K562 (cell line): Measurements from ENCODE around the gene HOXC10. TPM values are rescaled to one million over a fixed set of nuclear protein-coding genes. Genes with fewer than 3 reads are reported as not detected.

Experiments
- ATAC-seq: fragments of 200-7000 bp; cut with Tn5 transposase; 3 replicates; pipeline ENCODE4 v1.9.1; 2020; ENCODE audit warnings: moderate library complexity
- BruUV-seq: library from RNA; stranded (reverse); fragments of 400-500 nt; replicated peaks from 2 replicates; lab custom pipeline; 2021; lab: Mats Ljungman, UMichigan
- CTCF ChIA-PET: fragments of 300-600 bp; formaldehyde crosslinking; extraction: SDS; loops from one replicate; lab custom pipeline; 2021; ENCODE audit warnings: low intra/inter-chr PET ratio; lab: Yijun Ruan, JAX
- POLR2A ChIA-PET: fragments of 300-600, 350-650 bp; sonication (Branson Sonifier 250); formaldehyde crosslinking; extraction: SDS; loops from one replicate; lab custom pipeline; 2021; ENCODE audit warnings: antibody characterized with exemption, inconsistent platforms; lab: Yijun Ruan, JAX
- DNase-seq, 4 experiments: peaks; one replicate each; pipeline versions ENCODE4 v3.0.0 to v3.0.0-alpha.2; 2011 to 2018; ENCODE audit warnings: low spot score in 3 of 4, mixed read lengths in 3 of 4; ENCODE audit errors: extremely low read depth in 1 of 4
- FAIRE-seq: peaks from 2 replicates; lab custom pipeline; 2011; peaks lifted over from hg19 to GRCh38; lab: Jason Lieb, UNC
- H2AFZ ChIP-seq: 2 replicates; pipeline ENCODE4 v1.6.0; 2011; ENCODE audit warnings: low read depth, low read length, control low read depth, inconsistent platforms
- H3K27ac ChIP-seq: fragments of 200-600 bp; 3 replicates; pipeline ENCODE4 v1.8.0; 2011; ENCODE audit warnings: low read depth, mild to moderate bottlenecking, control low read depth, inconsistent platforms, low read length, moderate library complexity, mixed read lengths; ENCODE audit errors: extremely low read depth
- H3K27me3 ChIP-seq, 2 experiments: fragments of 300-600 bp in 1 of 2; 2 replicates in 1 of 2; 3 replicates in 1 of 2; pipeline versions ENCODE4 v1.6.0 to v1.8.0; 2011; ENCODE audit warnings: inconsistent platforms in 2 of 2, low read length in 2 of 2, mild to moderate bottlenecking in 1 of 2, mixed read lengths in 1 of 2, moderate library complexity in 1 of 2; ENCODE audit not compliant: control insufficient read depth in 2 of 2, insufficient read depth in 2 of 2
- H3K36me3 ChIP-seq: fragments of 300-600 bp; 3 replicates; pipeline ENCODE4 v1.8.0; 2011; ENCODE audit warnings: mild to moderate bottlenecking, low read length, inconsistent platforms; ENCODE audit not compliant: control insufficient read depth, insufficient read depth
- H3K4me1 ChIP-seq, 2 experiments: fragments of 200-600 bp in 1 of 2; replicated peaks in 1 of 2; 2 replicates in 1 of 2; 3 replicates in 1 of 2; pipeline versions ENCODE4 v1.5.1 to v1.8.0; 2011; ENCODE audit warnings: inconsistent platforms in 2 of 2, low read length in 2 of 2, mild to moderate bottlenecking in 1 of 2, mixed read lengths in 1 of 2, moderate library complexity in 1 of 2; ENCODE audit not compliant: control insufficient read depth in 2 of 2, insufficient read depth in 2 of 2
- H3K4me2 ChIP-seq: 2 replicates; pipeline ENCODE4 v1.6.1; 2011; ENCODE audit warnings: low read length, control low read depth, inconsistent platforms, mixed read lengths; ENCODE audit not compliant: insufficient read depth
- H3K4me3 ChIP-seq: fragments of 200-600 bp; sonication (generic), shearing (Covaris generic); 2 replicates; pipeline ENCODE4 v1.5.1; 2016; ENCODE audit warnings: control low read depth, inconsistent platforms
- H3K79me2 ChIP-seq: fragments of 200-600 bp; 3 replicates; pipeline ENCODE4 v1.8.0; 2011; ENCODE audit warnings: low read length, inconsistent platforms; ENCODE audit not compliant: control insufficient read depth, insufficient read depth
- H3K9ac ChIP-seq, 2 experiments: 2 replicates each; pipeline versions ENCODE4 v1.6.0 to v1.6.1; 2011; ENCODE audit warnings: low read depth in 2 of 2, low read length in 2 of 2, control low read depth in 1 of 2, inconsistent platforms in 1 of 2, mild to moderate bottlenecking in 1 of 2, mixed read lengths in 1 of 2; ENCODE audit not compliant: insufficient read depth in 1 of 2
- H3K9me1 ChIP-seq: one replicate; pipeline ENCODE4 v1.6.0; 2011; ENCODE audit warnings: inconsistent platforms, mild to moderate bottlenecking, low read length, moderate library complexity; ENCODE audit not compliant: control insufficient read depth, insufficient read depth
- H3K9me3 ChIP-seq: replicated peaks from 2 replicates; pipeline ENCODE4 v1.5.1; 2011; ENCODE audit warnings: low read depth, low read length, inconsistent platforms; ENCODE audit not compliant: control insufficient read depth, insufficient read depth
- H4K20me1 ChIP-seq: replicated peaks from 2 replicates; pipeline ENCODE4 v1.6.1; 2011; ENCODE audit warnings: low read length, inconsistent platforms, mixed read lengths; ENCODE audit not compliant: control insufficient read depth, insufficient read depth
- ELF4 ChIP-seq: fragments of 450-650 bp; formaldehyde crosslinking; IDR thresholded peaks from 2 replicates; pipeline ENCODE4 v1.4.0; 2022; ENCODE audit warnings: missing genetic modification characterization
- KDM1A ChIP-seq, 2 experiments: fragments of 450-650 bp; IDR thresholded peaks; 2 replicates each; pipeline ENCODE4 v1.6.1; 2016; ENCODE audit warnings: mild to moderate bottlenecking in 2 of 2
- ZBTB5 ChIP-seq: fragments of 450-650 bp; IDR thresholded peaks from 2 replicates; pipeline ENCODE4 v1.6.1; 2017; ENCODE audit warnings: antibody characterized with exemption
- ZNF512 ChIP-seq: IDR thresholded peaks from 2 replicates; pipeline ENCODE4 v1.6.1; 2016; ENCODE audit warnings: missing genetic modification characterization, missing compliant biosample characterization
- WGBS: fragments of 100-300 bp; shearing (Covaris generic); methylation state at CpG from one replicate; pipeline ENCODE4 v1.1.6; 2016; ENCODE audit warnings: low coverage, mixed read lengths; ENCODE audit not compliant: insufficient coverage; ENCODE audit errors: missing lambda C conversion rate; 5-methylcytosine and 5-hydroxymethylcytosine counted together
- in situ Hi-C: fragments of 300-500 bp; cut with MboI; formaldehyde crosslinking; loops from 4 replicates; pipeline ENCODE4 v1.15.0; 2018; ENCODE audit warnings: inconsistent platforms, mixed read lengths
- intact Hi-C: fragments of 100-400 bp; cut with micrococcal nuclease; formaldehyde crosslinking; loops from 2 replicates; pipeline ENCODE4 v1.14.2; 2022
- polyA plus RNA-seq, 8 experiments: library from polyadenylated mRNA; depleted of rRNA in 4 of 8; stranded (reverse) in 5 of 8; unstranded in 3 of 8; fragments of >200 nt; fragmentation: Nextera tagmentation in 2 of 8; fragmentation: Illumina TruSeq in 1 of 8; extraction: Ambion mirVana in 2 of 8; extraction: Trizol in 1 of 8; gene quantifications; 2 replicates each; pipeline versions ENCODE4 v1.2.1 to v1.2.3, GENCODE V29; 2011 to 2014; ENCODE audit warnings: inconsistent platforms in 1 of 8, missing spikeins in 1 of 8
- total RNA-seq, 7 experiments: library from RNA; depleted of rRNA in 6 of 7; stranded (reverse); fragments of >200 nt in 6 of 7; fragmentation: Illumina TruSeq in 2 of 7; extraction: Trizol in 2 of 7; gene quantifications; 2 replicates each; pipeline versions ENCODE4 v1.2.1 to v1.2.3, GENCODE V29; 2011 to 2021; ENCODE audit warnings: low replicate concordance in 1 of 7

HOXC10 gene
- total and polyA plus RNA-seq, 9 of the 15 experiments (the other 6 are each of a cell fraction or from before 2014, with no cell fraction given) = 0.13 to 0.77 (median 0.35) TPM; not detected in 2

- FAIRE-seq (peak; percentile 78), DNase-seq (peak in 3 of 4 experiments; percentile 29 to 58 (median 55)), ATAC-seq (peak; percentile 68)
- POLR2A ChIA-PET = interaction anchor here (0.5 to 1.0 kb wide), 5 partner anchors 9 to 1027 kb away, joined by 3 to 4 read pairs (median 3); no protein-coding TSS in a partner anchor
- no peaks in the 10 kb centered on the region; the same call in 1 of the 2 replicates for H4K20me1 ChIP-seq
- H3K27me3 ChIP-seq = no peaks in the 10 kb centered on the region
- peaks cover 11% of the 10 kb centered on the region in 2 experiments for H3K4me1 ChIP-seq
- no peaks in the 10 kb centered on the region; the same call in 2 of the 3 replicates for H3K79me2 ChIP-seq
- H3K4me3 ChIP-seq = peak overlapping the region; percentile 12
- TF ChIP-seq ELF4 (CRISPR knock-in tag) (no peak), ZNF512 (peak; percentile 33; the same call in 1 of the 2 replicates), KDM1A (IDR thresholded peaks at IDR 0.05) (peak in 1 of 2 experiments; percentile 71; a peak in 2 of 4 replicates), ZBTB5 (no peak)
- WGBS = 56% methylated on average over 14 of the region's 14 CpGs
- intact Hi-C loops = loop anchor here (10.0 kb wide), 1 partner anchor 283 kb away; no protein-coding TSS in a partner anchor
- BruUV-seq = TSS peak; percentile 35
- H3K9me1 ChIP-seq = no peaks in the 10 kb centered on the region
- H3K4me2 ChIP-seq = peak overlapping the region; percentile 68
- H3K9me3 ChIP-seq = no peaks in the 10 kb centered on the region
- peak overlapping the region; percentile 59 for H3K27ac ChIP-seq
- peak overlapping the region; percentile 82 for H2AFZ ChIP-seq
- in situ Hi-C loops = no loop called here
- peak overlapping the region; percentile 68 to 85; a peak in 3 of 4 replicates for H3K9ac ChIP-seq
- H3K36me3 ChIP-seq = no peaks in the 10 kb centered on the region
- CTCF ChIA-PET = interaction anchor here (0.6 to 0.9 kb wide), 2 partner anchors 190 to 275 kb away, joined by 3 read pairs; no protein-coding TSS in a partner anchor
Observed at GRCh38 chr12:54011665-54012532, 27.0 kb downstream of the HOXC10 start.
